Hypothalamus (tissue), 51 donors: ENCODE measurements around the gene PRR5L.

Source experiments
- DNase-seq, 51 donors: peaks; one replicate each; lab custom pipeline; 2025; lab: John Stamatoyannopoulos, UW

The PRR5L gene

DNA sequence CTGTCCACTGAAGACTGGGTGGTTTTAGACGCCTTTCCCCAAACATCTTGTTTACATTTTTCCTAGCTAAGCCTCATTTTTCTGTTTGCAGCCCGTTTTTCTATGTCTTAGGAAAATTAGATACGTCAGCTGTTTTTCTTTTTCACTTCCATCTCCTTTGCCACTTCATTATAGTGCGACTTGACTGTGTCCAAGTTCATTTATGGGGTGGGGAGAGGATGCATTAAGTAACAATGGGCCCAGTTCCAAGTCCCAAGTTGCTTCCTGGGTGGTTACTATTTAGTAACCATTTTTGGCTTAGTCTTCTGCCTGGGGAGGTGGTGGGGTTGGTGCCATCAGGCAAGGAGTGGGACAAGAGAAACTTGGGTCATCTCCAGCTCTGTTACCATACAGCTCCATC, 131.0 kb downstream of the PRR5L start:
- DNase-seq: no peak

DNA sequence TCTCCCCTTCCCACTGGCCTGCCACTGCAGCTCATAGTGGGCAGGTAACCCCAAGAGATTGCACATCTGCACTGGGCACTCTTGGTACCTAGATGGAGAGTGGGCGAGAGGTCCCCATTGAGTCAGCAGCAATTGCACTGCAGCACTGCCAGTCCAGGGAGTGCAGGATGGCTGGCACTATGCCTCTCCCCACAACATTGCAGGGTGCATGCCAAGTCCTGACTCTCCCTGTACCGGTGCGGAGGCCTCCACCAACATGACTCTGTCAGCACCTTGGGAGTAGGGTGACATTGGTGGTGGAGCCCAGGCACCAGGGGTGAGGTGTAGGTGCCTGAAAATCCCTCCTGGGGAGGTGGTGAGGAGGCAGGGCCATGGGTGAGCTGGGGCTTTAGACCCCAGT, 131.8 kb downstream of the PRR5L start:
- DNase-seq: no peak

DNA sequence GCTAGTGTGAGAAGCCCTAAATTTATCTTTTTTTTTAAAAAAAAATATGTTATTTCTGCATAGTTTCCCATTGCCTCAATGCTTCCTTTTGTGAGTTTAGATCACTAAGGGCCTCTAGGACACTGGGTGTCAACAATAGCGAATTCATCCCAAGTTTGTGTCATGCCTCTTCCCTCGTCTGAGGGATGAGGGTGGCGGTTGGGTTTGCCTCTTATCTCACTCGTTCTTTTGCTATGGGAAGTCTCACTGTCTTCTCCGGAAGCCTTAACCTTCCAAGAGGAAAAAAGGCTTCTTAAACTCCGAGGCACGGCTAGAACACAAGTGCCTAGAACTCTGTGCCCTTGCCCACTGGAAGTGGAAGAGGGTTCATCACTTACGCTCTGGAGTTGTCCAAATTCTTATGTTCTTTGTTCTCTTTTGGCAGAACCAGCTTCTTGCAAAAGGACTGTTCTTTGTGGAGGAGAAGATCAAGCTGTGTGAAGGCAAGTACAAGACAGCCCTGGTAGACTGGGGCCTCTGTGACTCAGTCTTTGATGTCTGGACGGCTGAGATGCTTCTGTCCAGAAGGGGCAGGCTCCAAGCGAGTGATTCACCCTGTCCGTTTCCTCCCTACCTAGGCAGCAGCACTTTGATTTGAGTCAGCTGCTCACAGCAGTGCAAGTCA, 135.5 kb downstream of the PRR5L start:
- peak in 7 of 51 donors; percentile 25 to 67 (median 37) for DNase-seq

DNA sequence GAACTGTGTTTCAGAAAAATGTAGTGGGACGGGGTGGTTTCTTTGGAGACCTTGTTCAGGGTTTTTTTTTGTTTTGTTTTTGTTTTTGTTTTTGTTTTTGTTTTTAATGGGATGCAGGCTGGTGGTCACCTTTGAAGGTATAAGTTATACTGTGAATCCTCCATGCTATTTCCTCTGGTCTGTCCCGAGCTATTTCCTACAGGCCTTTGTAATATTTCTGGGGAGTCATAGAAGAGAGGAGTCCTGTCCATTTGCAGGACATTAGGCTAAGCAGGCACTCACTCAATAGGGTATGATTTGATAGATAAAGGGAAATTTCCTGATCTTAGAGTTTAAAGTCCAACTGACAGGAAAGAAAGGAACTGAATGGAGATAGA, 136.0 kb downstream of the PRR5L start:
- no peak for DNase-seq

DNA sequence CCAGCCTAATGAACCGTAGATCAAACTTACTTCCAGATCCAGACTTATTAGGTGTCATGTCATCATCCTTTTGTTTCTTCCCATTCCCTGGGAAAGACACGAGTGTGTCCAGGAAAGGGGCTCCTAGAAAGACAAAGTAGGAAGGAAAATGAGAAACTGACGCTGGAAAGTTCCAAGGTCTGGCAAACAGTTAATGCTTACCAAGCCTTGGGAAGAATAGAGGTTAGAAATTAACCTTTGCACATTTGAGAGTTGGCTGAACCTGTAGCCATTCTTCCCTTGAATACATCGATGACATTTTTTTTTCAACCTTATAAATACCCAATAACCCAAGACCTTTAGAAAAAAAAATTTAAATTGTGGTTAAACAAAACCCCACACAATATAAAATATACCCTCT, 136.7 kb downstream of the PRR5L start:
- no peak for DNase-seq

DNA sequence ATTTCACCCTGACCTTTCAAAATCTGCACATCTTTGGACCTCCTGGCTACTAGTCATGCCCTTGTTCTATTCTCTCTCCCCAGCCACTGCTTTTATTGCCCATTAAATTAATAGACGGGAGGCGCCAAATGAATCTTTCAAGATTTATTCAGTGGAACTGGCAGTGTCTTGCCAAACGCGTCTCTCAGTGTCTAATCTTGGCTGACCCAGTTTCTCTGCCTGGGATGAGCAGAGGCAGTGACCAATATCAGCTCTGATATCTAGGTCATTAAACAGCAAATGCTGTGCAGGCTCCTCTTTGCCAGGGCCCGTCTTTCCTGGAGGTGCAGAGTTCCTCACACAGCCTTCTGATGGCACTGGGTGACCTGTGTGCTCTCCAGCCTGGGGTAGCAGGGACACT, 140.0 kb downstream of the PRR5L start:
- no peak for DNase-seq

DNA sequence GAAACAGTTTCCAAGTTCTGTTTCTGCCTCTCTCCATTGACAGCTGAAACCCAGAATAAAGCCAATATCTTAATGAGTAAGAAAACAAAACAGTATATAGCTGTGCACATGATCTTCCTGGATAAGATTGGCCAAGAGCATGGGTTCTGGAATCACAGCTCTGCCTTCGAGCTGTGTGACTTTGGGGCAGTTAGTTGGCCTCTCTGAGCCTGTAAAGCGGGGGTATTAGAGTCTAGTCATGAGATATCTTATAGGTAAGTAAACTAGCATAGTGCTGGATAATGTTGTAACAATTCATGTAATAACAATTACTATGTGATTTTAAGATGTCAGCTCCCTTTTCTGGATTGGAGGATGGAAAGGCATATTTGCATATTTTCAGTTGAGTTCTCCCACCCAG, 140.5 kb downstream of the PRR5L start:
- DNase-seq: no peak

DNA sequence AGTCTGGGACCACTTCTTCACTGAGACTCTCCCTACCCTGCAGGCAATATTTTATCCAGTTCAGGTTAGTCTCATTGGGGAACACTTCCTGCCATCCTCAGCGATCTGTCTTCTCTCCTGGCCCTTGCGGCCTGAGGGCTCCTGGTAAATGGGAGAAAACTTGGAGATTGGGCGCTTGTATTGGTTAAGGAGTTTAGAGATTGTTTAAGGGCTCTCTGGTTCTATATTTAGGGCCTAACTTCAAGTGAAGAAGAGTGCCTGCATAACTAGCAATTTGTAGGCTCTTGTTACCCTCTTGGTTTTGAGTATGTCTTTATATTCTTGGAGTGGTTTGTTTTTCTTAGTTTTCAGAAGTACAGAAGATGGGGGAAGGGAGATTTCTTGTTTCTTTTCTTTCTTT, 141.3 kb downstream of the PRR5L start:
- DNase-seq: no peak

DNA sequence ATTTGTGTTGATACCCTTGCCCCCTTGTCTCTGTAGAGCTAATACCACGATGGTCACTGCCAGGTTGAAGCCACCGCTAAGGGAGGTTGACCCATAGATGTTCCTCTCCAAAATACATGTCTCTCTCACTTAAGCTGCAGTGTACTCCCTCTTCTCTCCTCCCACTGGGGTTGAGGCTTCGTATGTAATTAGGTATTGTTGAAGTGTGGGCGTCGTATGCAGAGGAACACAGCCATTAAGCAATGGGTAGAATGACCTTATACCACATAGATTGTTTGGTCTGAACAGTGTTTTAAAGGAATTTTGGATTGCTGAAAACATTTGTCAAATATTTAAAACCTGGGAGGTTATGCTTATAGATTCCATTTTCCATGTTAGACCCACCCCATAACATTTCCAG, 142.0 kb downstream of the PRR5L start:
- no peak for DNase-seq

DNA sequence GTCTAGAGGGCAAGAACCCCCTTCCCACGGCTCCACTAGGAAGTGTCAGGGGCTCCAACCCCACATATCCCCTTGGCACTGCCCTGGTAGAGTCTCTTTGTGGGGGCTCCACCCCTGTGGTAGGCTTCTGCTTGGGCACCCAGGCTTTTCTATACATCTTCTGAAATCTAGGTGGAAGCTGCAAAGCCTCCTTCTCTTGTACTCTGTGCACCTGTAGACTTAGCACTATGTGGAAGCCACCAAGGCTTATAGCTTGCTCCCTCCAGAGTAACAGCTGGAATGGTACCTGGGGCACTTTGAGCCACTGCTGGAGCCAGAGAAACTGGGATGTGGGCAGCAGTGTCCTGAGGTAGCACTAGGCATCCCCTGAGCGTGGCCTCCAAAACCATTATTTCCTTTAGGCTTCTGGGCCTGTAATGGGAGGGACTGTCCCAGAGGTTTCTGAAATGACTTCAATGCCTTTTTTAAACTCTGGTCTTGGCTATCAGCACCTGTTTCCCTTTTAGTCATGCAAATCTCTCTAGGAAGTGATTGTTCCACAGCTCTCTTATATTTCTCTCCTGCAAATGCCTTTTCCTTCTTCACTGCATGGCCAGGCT, 145.6 kb downstream of the PRR5L start:
- DNase-seq: no peak

DNA sequence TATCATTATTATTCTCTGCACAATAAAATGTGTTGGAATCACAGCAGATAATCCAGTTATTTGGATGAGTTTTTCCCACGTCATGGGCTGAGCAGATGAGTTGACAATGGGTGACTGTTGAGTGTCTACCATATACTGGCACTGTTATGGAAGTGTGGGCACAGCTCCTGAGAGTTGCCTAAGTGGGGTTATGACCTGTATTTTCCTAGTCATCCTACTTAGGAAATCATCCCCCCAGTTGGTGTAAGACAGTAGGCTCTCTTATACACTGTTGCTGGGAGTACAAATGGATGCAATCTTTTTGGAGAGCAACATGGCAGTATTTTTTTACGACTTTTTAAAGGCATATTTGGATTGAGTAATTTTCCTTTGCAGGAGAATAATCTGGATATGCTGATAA, 147.6 kb downstream of the PRR5L start:
- no peak for DNase-seq

DNA sequence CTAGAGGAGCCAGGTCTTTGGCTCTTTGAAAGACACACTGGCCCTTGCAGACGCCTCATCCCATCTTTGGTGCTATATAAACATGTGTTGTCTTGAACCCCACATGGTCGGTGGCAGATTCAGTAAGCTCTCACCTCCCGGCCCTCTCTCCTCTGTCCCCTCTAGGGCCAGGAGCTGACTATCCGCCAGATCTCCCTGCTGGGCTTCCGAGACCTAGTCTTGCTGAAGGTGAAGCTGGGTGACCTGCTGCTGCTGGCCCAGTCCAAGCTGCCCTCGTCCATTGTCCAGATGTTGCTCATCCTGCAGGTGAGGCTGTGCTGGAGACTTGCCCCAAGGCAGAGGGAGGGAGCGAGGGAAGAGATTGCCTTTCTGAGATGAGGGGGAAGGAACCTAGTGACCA, 150.0 kb downstream of the PRR5L start:
- DNase-seq: no peak

DNA sequence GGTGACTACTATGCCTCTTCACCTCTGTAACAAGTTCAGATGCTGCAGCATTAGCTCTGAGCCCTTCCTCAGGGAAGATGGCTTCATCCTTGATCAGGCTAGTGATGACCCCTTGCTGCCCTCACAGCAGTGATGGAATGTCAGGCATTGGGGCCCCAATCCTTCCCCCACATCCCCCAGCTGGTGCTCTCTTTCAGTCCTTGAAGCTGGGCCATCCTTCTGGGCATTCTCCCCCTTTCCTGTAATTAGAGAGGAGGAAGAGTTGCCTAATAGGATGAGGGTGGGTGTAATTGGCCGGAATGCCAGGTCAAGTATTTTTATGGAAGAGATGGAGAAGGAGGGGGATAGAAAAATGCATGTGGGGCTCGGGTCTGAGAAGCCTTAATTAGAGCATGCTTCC, 151.4 kb downstream of the PRR5L start:
- no peak for DNase-seq

DNA sequence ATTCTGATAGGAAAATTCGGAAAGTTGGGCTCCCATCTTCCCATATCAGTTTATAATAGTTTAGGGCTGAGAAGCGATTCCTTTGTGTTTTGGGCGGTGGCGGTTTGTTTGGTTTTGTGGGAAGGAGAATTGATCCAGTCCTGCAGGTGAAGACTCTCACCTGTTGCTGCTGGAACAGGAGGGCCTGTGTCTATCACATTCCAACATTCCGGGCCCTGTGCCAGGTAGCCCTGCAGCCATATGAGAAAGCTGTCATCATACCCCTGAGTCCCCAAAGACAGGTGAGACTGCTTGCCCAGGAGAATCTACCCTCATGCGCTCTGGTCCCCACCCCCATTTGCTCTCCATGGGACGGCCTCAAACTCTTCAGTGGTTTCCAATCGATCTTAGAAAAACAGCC, 151.9 kb downstream of the PRR5L start:
- DNase-seq: no peak

DNA sequence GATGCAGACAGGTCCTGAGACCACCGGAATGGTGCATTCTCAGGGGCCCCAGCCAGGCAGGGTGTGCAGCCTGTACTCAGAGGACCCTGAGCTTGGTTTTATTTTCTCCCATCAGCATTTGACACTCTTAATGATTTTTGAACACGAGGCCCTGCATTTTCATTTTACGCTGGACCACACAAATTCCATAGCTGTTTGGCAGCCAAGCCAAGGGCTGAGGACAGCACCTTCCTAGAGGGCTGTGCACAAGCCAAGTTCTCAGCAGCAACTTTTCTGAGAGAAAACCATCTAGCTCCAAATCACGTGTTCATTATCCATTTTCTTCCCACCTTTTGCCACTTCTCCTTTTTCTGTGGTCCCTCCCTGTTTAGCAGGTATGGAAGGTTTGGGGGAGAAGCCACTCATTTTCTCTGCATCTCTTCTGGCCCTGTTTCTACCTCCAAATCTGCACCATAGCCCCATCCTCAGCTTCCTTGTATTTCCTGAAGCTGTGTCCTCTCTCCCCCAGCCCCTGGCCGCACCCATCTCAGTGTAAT, 153.5 kb downstream of the PRR5L start:
- DNase-seq: no peak

DNA sequence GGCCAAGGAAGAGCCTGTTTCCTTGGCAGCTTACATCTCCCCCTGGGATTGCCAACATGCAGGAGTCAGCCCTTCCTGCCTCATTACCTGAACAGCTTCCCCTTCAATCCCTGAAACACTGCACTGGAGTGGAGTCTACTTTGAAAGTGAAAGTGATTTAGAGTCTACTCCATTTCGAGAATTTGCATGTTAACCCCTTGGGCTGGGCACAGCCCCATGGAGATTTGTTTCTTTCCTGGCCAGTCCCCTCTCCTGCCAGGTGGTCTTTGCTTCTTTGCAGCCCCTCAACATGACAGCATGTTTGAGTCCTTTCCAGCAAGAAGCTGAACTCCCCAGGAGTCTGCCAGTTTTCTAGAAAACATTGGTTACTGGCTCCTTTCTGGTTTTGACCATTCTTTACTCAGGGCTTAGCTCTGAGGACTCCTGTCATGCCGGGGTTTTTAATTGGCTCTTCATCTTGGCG, 154.1 kb downstream of the PRR5L start:
- DNase-seq: no peak

DNA sequence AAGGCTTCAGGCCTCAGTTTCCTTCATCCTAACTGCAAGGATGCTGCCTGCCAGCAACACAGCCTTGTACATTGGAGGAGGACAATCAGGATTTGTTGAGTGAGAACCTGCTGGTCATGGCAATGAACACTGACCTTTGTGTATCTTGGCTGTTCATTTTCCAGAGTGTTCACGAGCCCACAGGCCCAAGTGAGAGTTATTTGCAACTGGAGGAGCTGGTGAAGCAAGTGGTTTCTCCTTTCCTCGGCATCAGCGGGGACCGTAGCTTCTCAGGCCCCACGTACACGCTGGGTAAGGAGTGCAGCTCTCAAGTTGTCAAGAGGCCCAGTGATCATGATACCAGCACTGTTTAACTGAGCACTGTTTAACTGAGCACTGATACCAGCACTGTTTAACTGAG, 155.0 kb downstream of the PRR5L start:
- no peak for DNase-seq

DNA sequence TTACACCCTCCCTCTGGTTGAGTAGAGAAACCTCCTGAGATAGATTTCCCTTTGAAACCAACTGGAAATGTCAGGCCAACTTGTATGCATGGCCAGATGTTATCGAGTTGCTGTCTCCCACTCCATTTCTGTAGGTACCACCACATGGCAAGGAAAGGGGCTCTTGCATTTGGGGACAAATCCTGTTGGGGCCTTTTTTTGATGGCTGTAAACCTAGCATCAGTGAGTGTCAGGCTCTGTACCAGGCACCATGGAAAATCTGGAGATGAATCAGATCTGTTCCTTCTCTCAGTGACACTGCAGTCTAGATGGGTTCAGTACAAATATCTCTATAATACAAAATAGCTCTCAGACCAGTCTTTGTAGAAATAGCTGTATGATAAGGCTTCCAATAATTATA, 155.6 kb downstream of the PRR5L start:
- no peak for DNase-seq

DNA sequence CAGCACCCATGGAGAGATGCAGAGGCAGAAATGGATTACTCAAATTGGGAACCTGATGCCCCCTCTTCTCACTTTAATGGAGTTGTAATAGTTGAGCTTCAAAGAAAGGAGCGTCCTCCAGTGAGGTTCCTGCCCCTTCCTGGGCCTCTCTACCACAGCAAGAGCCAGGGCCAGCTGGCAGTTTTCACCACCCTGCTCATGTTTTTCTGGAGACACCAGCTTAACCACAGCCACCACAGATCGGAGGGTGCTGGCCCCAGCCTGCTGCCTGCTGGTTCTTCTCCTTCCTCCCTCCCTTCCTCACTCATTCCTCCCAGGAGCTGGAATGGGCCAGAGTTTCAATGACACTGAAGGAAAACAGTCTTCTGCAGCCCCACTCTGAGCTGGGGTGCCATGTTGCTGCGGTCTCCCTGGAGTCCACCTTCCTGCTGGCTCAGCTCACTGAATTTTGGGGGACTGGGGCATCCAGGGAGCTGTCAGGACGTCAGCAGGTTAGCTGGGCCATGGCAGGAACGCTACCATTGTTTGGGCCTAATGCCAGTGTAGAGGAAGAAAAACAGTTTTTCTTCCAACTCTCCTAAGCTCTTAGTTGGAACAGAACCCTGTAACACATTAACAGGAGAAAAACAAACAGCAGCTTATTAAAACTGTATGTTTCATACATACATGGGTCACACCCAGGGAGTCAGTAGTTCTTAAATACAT, 156.3 kb downstream of the PRR5L start:
- DNase-seq: peak in 3 of 51 donors; percentile 18 to 27 (median 23)

DNA sequence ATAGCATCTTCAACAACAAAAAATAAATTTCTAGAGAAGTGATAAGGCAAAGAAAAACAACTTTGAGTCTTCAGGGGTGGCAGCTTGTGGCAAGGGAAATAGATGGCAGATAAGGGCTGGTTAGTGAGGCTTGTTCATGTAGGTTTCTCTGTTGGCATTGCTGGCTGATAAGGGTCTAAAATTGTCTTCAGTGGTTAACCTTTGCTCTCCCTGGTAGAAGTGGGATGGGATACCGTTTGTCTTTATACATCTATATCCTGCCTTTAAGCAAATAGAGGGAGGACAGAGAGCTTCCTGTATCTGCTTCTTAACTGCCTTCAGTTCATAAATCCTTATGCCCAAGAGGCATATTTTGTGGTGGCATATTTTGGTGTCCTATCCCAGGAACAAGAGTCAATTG, 156.9 kb downstream of the PRR5L start:
- no peak for DNase-seq

DNA sequence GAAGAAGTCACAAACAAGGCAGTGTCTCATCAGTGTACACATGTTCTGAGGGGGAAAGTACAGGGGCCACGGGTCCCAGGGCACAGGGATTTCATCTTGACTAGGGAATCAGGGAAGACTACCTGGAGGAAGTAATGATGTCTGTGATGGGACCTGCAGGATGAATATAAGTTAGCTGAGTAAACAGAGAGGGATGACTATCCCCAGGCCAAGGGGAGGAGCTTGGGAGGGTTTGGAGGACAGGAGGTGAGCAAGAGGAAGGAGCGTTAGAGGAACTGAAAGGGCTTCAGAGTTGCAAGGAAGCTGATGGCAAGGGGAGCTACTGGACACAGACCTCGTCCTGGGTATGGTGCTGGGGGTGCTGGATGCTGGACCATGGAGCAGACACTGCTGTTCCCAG, 157.6 kb downstream of the PRR5L start:
- no peak for DNase-seq

DNA sequence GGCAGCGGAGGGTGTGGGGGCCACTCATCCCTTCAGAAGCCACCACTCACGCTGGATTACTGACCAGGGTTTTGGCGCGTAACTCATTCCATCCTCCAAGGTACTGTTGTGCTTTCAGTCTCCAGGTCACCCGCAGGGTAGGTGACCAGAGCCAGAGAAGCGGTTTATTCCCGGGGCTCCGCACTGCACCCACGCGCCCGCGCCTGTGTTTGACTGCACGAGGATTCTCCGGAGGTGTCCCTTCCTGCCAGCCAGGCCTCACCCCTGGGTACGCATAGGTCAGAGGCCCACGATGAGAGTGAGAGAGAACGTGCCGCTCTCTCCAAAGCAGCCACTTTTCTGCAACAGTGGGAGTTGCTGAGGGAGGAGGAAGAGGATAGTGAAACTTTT, 158.5 kb downstream of the PRR5L start:
- DNase-seq: no peak
